Naive thymus-derived CD4-positive, alpha-beta T cell (primary cell): ENCODE results near the gene HPSE. TPM values are rescaled to one million over a fixed set of nuclear protein-coding genes. Genes with fewer than 3 reads are reported as not detected.

Experiments
- ATAC-seq: fragments of 150-1000 bp; cut with Tn5 transposase; 2 replicates; pipeline ENCODE4 v1.10.0; 2021; ENCODE audit warnings: mild to moderate bottlenecking, moderate library complexity
- CTCF ChIA-PET: fragments of 350-600 bp; sonication (Branson Sonifier 250); formaldehyde crosslinking; loops from one replicate; lab custom pipeline; 2021; ENCODE audit warnings: antibody characterized with exemption; lab: Charles Lee
- POLR2A ChIA-PET: fragments of 350-600 bp; sonication (Branson Sonifier 250); formaldehyde crosslinking; loops from one replicate; lab custom pipeline; 2021; ENCODE audit warnings: antibody characterized with exemption, inconsistent platforms; lab: Charles Lee
- DNase-seq, 9 donors: peaks; one replicate each; pipeline versions ENCODE4 v3.0.0 to v3.0.0-alpha.2; 2020 to 2022; ENCODE audit warnings: mixed read lengths in 1 of 9
- H3K27ac ChIP-seq: one replicate; pipeline ENCODE4 v1.7.0; 2013; ENCODE audit warnings: mild to moderate bottlenecking, low read depth, low read length, moderate library complexity
- H3K27me3 ChIP-seq, 2 donors: one replicate each; pipeline ENCODE4 v1.7.0; 2013; ENCODE audit warnings: low read length in 2 of 2, mild to moderate bottlenecking in 2 of 2, moderate library complexity in 2 of 2; ENCODE audit not compliant: control insufficient read depth in 2 of 2, insufficient read depth in 2 of 2
- H3K36me3 ChIP-seq, 3 experiments: 1 replicate in 2 of 3; 2 replicates in 1 of 3; pipeline ENCODE4 v1.7.0; 2013; ENCODE audit warnings: low read length in 3 of 3, mild to moderate bottlenecking in 3 of 3, moderate library complexity in 1 of 3; ENCODE audit not compliant: insufficient read depth in 3 of 3, control insufficient read depth in 2 of 3
- H3K4me1 ChIP-seq, 2 donors: one replicate each; pipeline ENCODE4 v1.7.0; 2013; ENCODE audit warnings: low read length in 2 of 2, mild to moderate bottlenecking in 2 of 2, moderate library complexity in 1 of 2; ENCODE audit not compliant: control insufficient read depth in 2 of 2, insufficient read depth in 2 of 2
- H3K4me3 ChIP-seq: 2 replicates; pipeline ENCODE4 v1.7.0; 2013; ENCODE audit warnings: mild to moderate bottlenecking, low read length
- H3K9me3 ChIP-seq, 3 experiments: 1 replicate in 2 of 3; 2 replicates in 1 of 3; pipeline ENCODE4 v1.7.0; 2013; ENCODE audit warnings: low read length in 3 of 3; ENCODE audit not compliant: control insufficient read depth in 2 of 3
- H3K27ac Mint-ChIP-seq, 9 donors: one replicate each; pipeline ENCODE4 v1.8.0; 2020 to 2022; ENCODE audit warnings: mixed read lengths in 9 of 9, mild to moderate bottlenecking in 8 of 9, moderate library complexity in 5 of 9, inconsistent platforms in 2 of 9
- H3K27me3 Mint-ChIP-seq, 5 donors: one replicate each; pipeline ENCODE4 v1.8.0; 2021 to 2022; ENCODE audit warnings: mixed read lengths in 5 of 5, mild to moderate bottlenecking in 1 of 5
- H3K36me3 Mint-ChIP-seq, 5 donors: one replicate each; pipeline ENCODE4 v1.8.0; 2020 to 2022; ENCODE audit warnings: mixed read lengths in 5 of 5, mild to moderate bottlenecking in 3 of 5, inconsistent platforms in 1 of 5
- H3K4me1 Mint-ChIP-seq, 7 donors: one replicate each; pipeline ENCODE4 v1.8.0; 2020 to 2022; ENCODE audit warnings: mixed read lengths in 7 of 7, mild to moderate bottlenecking in 3 of 7, inconsistent platforms in 1 of 7
- H3K4me3 Mint-ChIP-seq, 10 donors: one replicate each; pipeline ENCODE4 v1.8.0; 2020 to 2022; ENCODE audit warnings: mild to moderate bottlenecking in 10 of 10, mixed read lengths in 10 of 10, moderate library complexity in 6 of 10, inconsistent platforms in 2 of 10
- H3K9me3 Mint-ChIP-seq, 11 donors: one replicate each; pipeline ENCODE4 v1.8.0; 2020 to 2022; ENCODE audit warnings: mixed read lengths in 11 of 11, mild to moderate bottlenecking in 4 of 11, inconsistent platforms in 1 of 11, moderate library complexity in 1 of 11
- intact Hi-C, 2 donors: fragments of 100-400 bp; cut with micrococcal nuclease; formaldehyde crosslinking; loops; one replicate each; pipeline ENCODE4 v1.15.1; 2023
- polyA plus RNA-seq, 2 donors: library from polyadenylated mRNA; unstranded; fragments of 300-500 nt; fragmentation: Illumina TruSeq; gene quantifications; one replicate each; pipeline ENCODE4 v1.2.3, GENCODE V29; 2021
- total RNA-seq, 6 experiments: library from RNA in 5 of 6; stranded (reverse) in 5 of 6; gene quantifications; 1 replicate in 5 of 6; 2 replicates in 1 of 6; pipeline ENCODE4 v1.2.3 and lab custom pipeline; 2021 to 2026

HPSE gene
- total and polyA plus RNA-seq, 7 experiments from 2014 or later: 3.8 to 16.2 (median 6.3) TPM

- Mint-ChIP-seq H3K4me3 (no peak overlapping the region), H3K36me3 (peaks cover 1 to 17% (median 8%) of the 10 kb centered on the region in 5 donors), H3K9me3 (no peaks in the 10 kb centered on the region), H3K27me3 (no peaks in the 10 kb centered on the region), H3K4me1 (peaks cover 7 to 31% (median 15%) of the 10 kb centered on the region in 7 donors), H3K27ac (peak overlapping the region in 2 of 9 donors; percentile 1 to 38)
- CTCF ChIA-PET: interaction anchor here (0.7 kb wide), 1 partner anchor 111 kb away, joined by 3 read pairs; no protein-coding TSS in a partner anchor
- intact Hi-C loops: no loop called here
- ATAC-seq: no peak
- Histone ChIP-seq H3K4me1 (peaks cover 4 to 8% of the 10 kb centered on the region in 2 donors), H3K27me3 (no peaks in the 10 kb centered on the region), H3K27ac (no peak overlapping the region), H3K36me3 (no peaks in the 10 kb centered on the region), H3K9me3 (no peaks in the 10 kb centered on the region), H3K4me3 (no peak overlapping the region)
- POLR2A ChIA-PET: no interaction called here
- DNase-seq: no peak
Measured at GRCh38 chr4:83257811-83258210, 76.8 kb downstream of the HPSE start.

GRCh38 chr4:83255584-83255983, 79.1 kb downstream of the HPSE start:
- intact Hi-C loops: no loop called here
- ChIA-PET POLR2A (no interaction called here), CTCF (no interaction called here)
- Mint-ChIP-seq H3K27me3 (peaks cover 0 to 4% (median 0%) of the 10 kb centered on the region in 5 donors), H3K4me1 (peaks cover 22 to 50% (median 27%) of the 10 kb centered on the region in 7 donors), H3K27ac (no peak overlapping the region), H3K36me3 (peaks cover 0 to 23% (median 4%) of the 10 kb centered on the region in 5 donors), H3K4me3 (no peak overlapping the region), H3K9me3 (no peaks in the 10 kb centered on the region)
- DNase-seq (no peak), ATAC-seq (no peak)
- Histone ChIP-seq H3K4me3 (no peak overlapping the region), H3K27ac (no peak overlapping the region), H3K27me3 (no peaks in the 10 kb centered on the region), H3K36me3 (no peaks in the 10 kb centered on the region), H3K4me1 (peaks cover 15 to 16% of the 10 kb centered on the region in 2 donors), H3K9me3 (no peaks in the 10 kb centered on the region)

- Histone ChIP-seq H3K4me1 (peaks cover 10 to 12% of the 10 kb centered on the region in 2 donors), H3K27me3 (no peaks in the 10 kb centered on the region), H3K4me3 (no peak overlapping the region), H3K9me3 (no peaks in the 10 kb centered on the region), H3K36me3 (no peaks in the 10 kb centered on the region), H3K27ac (no peak overlapping the region)
- Mint-ChIP-seq H3K27me3 (peaks cover 0 to 5% (median 0%) of the 10 kb centered on the region in 5 donors), H3K36me3 (peaks cover 0 to 15% (median 4%) of the 10 kb centered on the region in 5 donors), H3K9me3 (no peaks in the 10 kb centered on the region), H3K27ac (peak overlapping the region in 8 of 9 donors; percentile 8 to 88 (median 72)), H3K4me1 (peaks cover 19 to 36% (median 26%) of the 10 kb centered on the region in 7 donors), H3K4me3 (no peak overlapping the region)
- ATAC-seq (peak; percentile 90), DNase-seq (peak; percentile 36 to 85 (median 79))
- CTCF ChIA-PET: interaction anchor here (0.6 to 5.0 kb wide), 24 partner anchors 8 to 255 kb away, joined by 3 to 48 read pairs (median 4); partner anchors contain the start of gene PLAC8
- POLR2A ChIA-PET: interaction anchor here (0.8 to 4.2 kb wide), 11 partner anchors 8 to 169 kb away, joined by 3 to 46 read pairs (median 4); partner anchors contain the start of gene PLAC8
- intact Hi-C loops: loop anchor here (1.0 to 2.0 kb wide), 9 partner anchors 17 to 179 kb away; partner anchors contain the start of gene PLAC8 (in 2 of the 2)
Measured at GRCh38 chr4:83252782-83253405, 81.8 kb downstream of the HPSE start.

- H3K4me1 Mint-ChIP-seq: peaks cover 18 to 39% (median 26%) of the 10 kb centered on the region in 7 donors
- H3K36me3 Mint-ChIP-seq: peaks cover 0 to 22% (median 0%) of the 10 kb centered on the region in 5 donors
- H3K9me3 ChIP-seq: no peaks in the 10 kb centered on the region
- H3K9me3 Mint-ChIP-seq: no peaks in the 10 kb centered on the region
- peaks cover 0 to 10% (median 0%) of the 10 kb centered on the region in 5 donors for H3K27me3 Mint-ChIP-seq
- no peak overlapping the region for H3K27ac ChIP-seq
- no peak overlapping the region for H3K4me3 ChIP-seq
- H3K4me1 ChIP-seq: peaks cover 10 to 12% of the 10 kb centered on the region in 2 donors
- H3K4me3 Mint-ChIP-seq: no peak overlapping the region
- CTCF ChIA-PET: interaction anchor here (0.8 to 5.0 kb wide), 14 partner anchors 9 to 180 kb away, joined by 3 to 48 read pairs (median 6); partner anchors contain the start of gene PLAC8
- intact Hi-C loops: no loop called here
- POLR2A ChIA-PET: interaction anchor here (0.6 to 4.2 kb wide), 8 partner anchors 9 to 185 kb away, joined by 3 to 46 read pairs (median 4); partner anchors contain the start of gene PLAC8
- no peaks in the 10 kb centered on the region for H3K27me3 ChIP-seq
- DNase-seq (no peak), ATAC-seq (no peak)
- H3K27ac Mint-ChIP-seq: peak overlapping the region in 5 of 9 donors; percentile 3 to 82 (median 26)
- H3K36me3 ChIP-seq: no peaks in the 10 kb centered on the region
Measured at GRCh38 chr4:83251447-83251830, 83.2 kb downstream of the HPSE start.

DNA sequence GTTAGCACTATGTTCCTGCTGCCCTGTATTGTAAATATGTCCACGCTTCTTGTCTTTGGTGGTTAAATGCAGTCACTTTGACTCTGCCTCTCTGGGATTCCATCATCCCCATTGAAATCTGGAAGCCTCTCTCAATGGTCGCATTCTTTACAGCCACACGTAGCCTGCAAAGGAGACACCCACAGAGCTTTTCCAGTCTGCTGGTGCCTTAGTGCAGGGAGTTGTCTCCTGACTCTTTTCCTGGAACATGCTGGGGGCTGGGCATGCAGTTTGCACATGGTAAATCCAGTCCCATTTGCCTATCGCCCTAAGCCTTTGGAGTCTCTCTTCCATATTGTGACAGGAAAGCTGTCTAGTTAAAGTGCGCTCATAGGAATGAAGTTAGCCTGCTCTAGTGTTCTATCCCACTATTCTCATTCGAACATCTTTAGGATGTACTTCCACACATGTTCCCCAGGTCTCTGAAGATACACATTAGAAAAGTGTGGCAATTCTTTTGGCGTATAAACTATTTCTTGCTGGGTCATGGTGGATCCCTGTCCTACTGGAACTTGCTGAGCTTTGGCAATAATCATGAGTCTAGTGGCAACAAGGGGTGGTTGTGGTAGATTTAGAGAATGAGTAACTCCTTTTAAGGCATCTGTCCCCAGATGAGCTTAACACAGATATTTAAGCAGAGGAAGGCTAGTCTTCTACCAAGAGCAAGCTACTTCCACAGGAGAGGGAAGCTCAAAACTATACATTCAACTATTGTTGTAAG, 83.8 kb downstream of the HPSE start:
- Histone ChIP-seq H3K27me3 (no peaks in the 10 kb centered on the region), H3K27ac (no peak overlapping the region), H3K36me3 (no peaks in the 10 kb centered on the region), H3K4me1 (peaks cover 10 to 12% of the 10 kb centered on the region in 2 donors), H3K9me3 (no peaks in the 10 kb centered on the region), H3K4me3 (no peak overlapping the region)
- DNase-seq: no peak
- H3K4me3 Mint-ChIP-seq: no peak overlapping the region
- ATAC-seq: peak; percentile 27
- CTCF ChIA-PET: interaction anchor here (0.7 to 5.0 kb wide), 17 partner anchors 10 to 180 kb away, joined by 3 to 48 read pairs (median 6); partner anchors contain the start of gene PLAC8
- intact Hi-C loops: no loop called here
- H3K4me1 Mint-ChIP-seq: peaks cover 18 to 45% (median 26%) of the 10 kb centered on the region in 7 donors
- peaks cover 0 to 27% (median 0%) of the 10 kb centered on the region in 5 donors for H3K36me3 Mint-ChIP-seq
- POLR2A ChIA-PET: interaction anchor here (0.6 to 4.2 kb wide), 7 partner anchors 10 to 170 kb away, joined by 3 to 46 read pairs (median 5); partner anchors contain the start of gene PLAC8
- peaks cover 0 to 2% (median 0%) of the 10 kb centered on the region in 11 donors for H3K9me3 Mint-ChIP-seq
- H3K27ac Mint-ChIP-seq: peak overlapping the region in 3 of 9 donors; percentile 26 to 72 (median 45)
- peaks cover 0 to 14% (median 0%) of the 10 kb centered on the region in 5 donors for H3K27me3 Mint-ChIP-seq

DNA sequence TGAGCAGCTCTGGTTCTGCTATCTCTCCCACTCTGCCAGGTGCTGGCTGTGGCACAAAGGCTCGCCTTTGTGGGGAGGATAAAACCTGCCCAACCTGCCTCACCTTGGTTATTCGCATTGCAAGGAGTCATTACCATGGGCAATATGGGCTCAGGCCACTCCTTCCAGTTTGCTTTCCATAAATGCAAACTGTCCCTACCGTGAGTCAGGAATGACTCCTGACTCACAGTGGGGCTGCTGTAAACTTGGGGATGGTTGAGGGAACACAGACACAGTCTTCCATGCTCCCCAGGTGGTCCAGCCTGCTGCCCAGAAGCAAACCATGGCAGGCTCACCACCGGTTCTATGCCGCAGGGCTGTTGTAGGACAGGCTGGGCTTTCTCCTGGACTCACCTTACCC, 86.2 kb downstream of the HPSE start:
- DNase-seq (no peak), ATAC-seq (no peak)
- Histone ChIP-seq H3K27me3 (no peaks in the 10 kb centered on the region), H3K36me3 (no peaks in the 10 kb centered on the region), H3K4me1 (peaks cover 10 to 12% of the 10 kb centered on the region in 2 donors), H3K4me3 (no peak overlapping the region), H3K27ac (no peak overlapping the region), H3K9me3 (no peaks in the 10 kb centered on the region)
- H3K27ac Mint-ChIP-seq: no peak overlapping the region
- peaks cover 0 to 15% (median 0%) of the 10 kb centered on the region in 11 donors for H3K9me3 Mint-ChIP-seq
- CTCF ChIA-PET: interaction anchor here (0.6 to 1.6 kb wide), 3 partner anchors 138 to 177 kb away, joined by 3 to 7 read pairs (median 4); no protein-coding TSS in a partner anchor
- intact Hi-C loops: no loop called here
- H3K36me3 Mint-ChIP-seq: peaks cover 0 to 47% (median 5%) of the 10 kb centered on the region in 5 donors
- peaks cover 20 to 51% (median 28%) of the 10 kb centered on the region in 7 donors for H3K4me1 Mint-ChIP-seq
- POLR2A ChIA-PET: interaction anchor here (0.7 to 1.1 kb wide), 2 partner anchors 174 to 325 kb away, joined by 3 to 5 read pairs; no protein-coding TSS in a partner anchor
- H3K27me3 Mint-ChIP-seq: peaks cover 0 to 38% (median 0%) of the 10 kb centered on the region in 5 donors
- H3K4me3 Mint-ChIP-seq: no peak overlapping the region
